ENCODE results near the gene PDE4A. TPM values are rescaled to one million over a fixed set of nuclear protein-coding genes. Genes with fewer than 3 reads are reported as not detected.

The PDE4A gene
- total and polyA plus RNA-seq, 2 donors (not counting 3 experiments of a cell fraction or from before 2014, with no cell fraction given) = 3.8 to 10.0 TPM

GRCh38 chr19:10399878-10400277, 20.5 kb upstream of the PDE4A start:
- Histone ChIP-seq H3K36me3 (ENCODE audit: control insufficient read depth in 2 of 2, extremely low read depth in 1 of 2, insufficient read depth in 2 of 2, low read length in 2 of 2) (peaks cover 10 to 20% of the 10 kb centered on the region in 2 experiments), H3K4me2 (ENCODE audit: insufficient read depth, low read length) (no peak overlapping the region), H3K27ac (ENCODE audit: insufficient read depth, low read depth, low read length) (no peak overlapping the region), H3K79me2 (ENCODE audit: control insufficient read depth, insufficient read depth, low read length) (peaks cover 66% of the 10 kb centered on the region), H3K9me3 (replicated peaks; ENCODE audit: control insufficient read depth, insufficient read depth, low read length) (no peaks in the 10 kb centered on the region), H3K4me1 (ENCODE audit: control insufficient read depth, extremely low read depth, insufficient read depth, low read length) (peaks cover 15% of the 10 kb centered on the region), H3K9ac (replicated peaks; ENCODE audit: extremely low read depth, insufficient read depth, low read length) (no peak overlapping the region), H3K4me3 (replicated peaks in 1 of 3; ENCODE audit: insufficient read depth in 1 of 3, low read depth in 1 of 3, low read length in 3 of 3) (no peak overlapping the region), H2AFZ (ENCODE audit: low read depth, low read length) (no peak overlapping the region), H3K27me3 (ENCODE audit: control insufficient read depth in 2 of 2, insufficient read depth in 2 of 2, low read length in 2 of 2) (peaks cover 0 to under 1% of the 10 kb centered on the region in 2 experiments), H4K20me1 (replicated peaks; ENCODE audit: control insufficient read depth, extremely low read depth, insufficient read depth, low read length) (no peaks in the 10 kb centered on the region), H3K9me1 (replicated peaks; ENCODE audit: control insufficient read depth, extremely low read depth, insufficient read depth, low read length) (no peaks in the 10 kb centered on the region)
- intact Hi-C loops (cut with micrococcal nuclease) = loop anchor here (5.0 kb wide), 2 partner anchors 37 to 297 kb away; no protein-coding TSS in a partner anchor
- DNase-seq (ENCODE audit: low read depth, low spot score) (no peak), FAIRE-seq (no peak)
- CTCF ChIA-PET = interaction anchor here (1.4 to 5.1 kb wide), 4 partner anchors 8 to 140 kb away, joined by 3 to 35 read pairs (median 20); no protein-coding TSS in a partner anchor
- TF ChIP-seq POLR2A (IDR thresholded peaks at IDR 0.05; ENCODE audit: low read depth, low read length) (no peak), CTCF (IDR thresholded peaks at IDR 0.05; ENCODE audit: extremely low read depth in 1 of 2, insufficient read depth in 1 of 2, low read depth in 1 of 2, low read length in 2 of 2) (no peak), MYC (IDR thresholded peaks at IDR 0.05; ENCODE audit: low read depth, low read length) (no peak), MAX (IDR thresholded peaks at IDR 0.05; ENCODE audit: insufficient read depth, insufficient read length) (no peak), EZH2 (IDR thresholded peaks at IDR 0.05; ENCODE audit: borderline replicate concordance, low read depth, low read length, severe bottlenecking) (no peak)
- dilution Hi-C loops (cut with MboI; ENCODE audit: extremely low pct_ligation_motif_present, low sequenced_read_pairs) = no loop called here
- BruUV-seq (replicated peaks) = no TSS peak
- POLR2A ChIA-PET = interaction anchor here (0.6 kb wide), 1 partner anchor 436 kb away, joined by 3 read pairs; the partner anchor contains the start of gene TMED1

Data from endothelial cell of umbilical vein (primary cell).